ENCODE data around the gene SMAD3.

The SMAD3 gene

DNA sequence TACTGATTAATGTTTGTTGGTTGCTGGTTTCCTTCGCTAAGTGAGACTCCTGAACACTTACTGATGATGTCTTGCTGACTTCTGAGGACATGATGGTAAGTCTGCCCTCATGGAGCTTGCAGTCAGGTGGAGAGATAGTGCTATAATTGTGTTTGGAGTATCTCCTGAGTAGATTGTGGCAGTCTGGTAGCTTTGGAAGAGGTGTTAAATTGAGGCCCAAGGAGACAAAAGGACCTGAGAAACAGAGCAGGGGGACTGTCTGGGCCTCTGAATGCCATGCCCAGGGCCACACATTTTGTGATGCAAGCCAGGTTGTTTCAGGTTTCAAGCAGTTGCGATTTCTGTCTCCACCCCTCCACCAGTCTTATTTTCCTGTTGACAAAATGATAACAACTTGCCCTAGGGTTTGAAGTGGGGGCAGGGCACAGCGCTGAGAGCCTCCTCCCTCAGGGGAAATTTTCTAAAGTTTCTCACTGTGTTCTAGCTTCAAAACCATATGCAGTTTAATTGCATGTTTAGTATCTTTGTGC lies 16.7 kb downstream of the SMAD3 start:
- DNase-seq = no peak

DNA sequence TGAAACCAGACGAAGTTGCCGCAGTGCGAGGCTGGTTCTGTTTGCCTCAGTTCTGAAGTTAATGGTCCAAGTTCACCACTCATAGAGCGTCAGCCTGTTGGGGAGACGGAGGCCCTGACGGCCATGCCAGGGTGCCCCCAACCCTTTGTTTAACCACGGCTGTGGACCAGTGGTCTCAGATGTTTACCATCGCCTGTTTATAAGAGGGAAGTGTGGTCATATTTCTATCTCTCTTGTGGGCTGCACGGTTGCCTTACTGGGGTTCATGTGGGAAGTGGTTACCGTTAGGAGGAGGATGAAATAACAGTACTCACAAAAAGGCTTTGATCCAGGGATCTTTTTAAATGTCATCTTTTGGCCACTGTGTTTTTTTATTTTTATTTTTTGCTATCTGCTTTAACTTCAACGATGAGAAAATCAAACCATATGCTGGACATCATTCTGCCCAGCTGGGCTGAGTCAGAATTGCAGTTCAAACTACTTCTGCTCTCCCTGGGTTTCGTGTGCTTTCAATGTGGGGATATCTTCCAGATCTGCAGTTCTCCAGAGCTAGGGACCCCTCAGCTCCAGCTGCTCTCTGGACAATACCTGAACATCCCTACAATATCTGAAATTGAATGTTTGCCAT lies 17.8 kb downstream of the SMAD3 start:
- peak; percentile 57 for DNase-seq

DNA sequence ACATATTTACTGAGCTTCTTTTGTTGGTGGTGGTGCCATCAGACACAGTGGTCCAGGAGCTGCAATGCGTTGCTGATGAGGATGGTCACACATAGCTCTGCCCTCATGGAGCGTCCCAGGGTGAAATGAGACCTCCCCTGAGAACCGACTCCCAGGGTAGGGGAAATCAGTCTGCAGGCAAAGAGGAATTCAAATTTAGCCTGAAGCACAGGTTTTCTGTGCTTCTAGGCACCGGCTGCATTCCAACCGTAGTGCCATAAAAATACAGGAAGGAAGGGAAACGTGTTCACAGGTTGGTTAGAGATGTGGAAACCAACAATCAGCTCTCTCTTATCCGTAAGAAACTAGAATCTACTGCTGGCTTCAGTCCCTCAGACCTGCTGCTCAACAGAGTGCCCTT lies 19.2 kb downstream of the SMAD3 start:
- DNase-seq = no peak

DNA sequence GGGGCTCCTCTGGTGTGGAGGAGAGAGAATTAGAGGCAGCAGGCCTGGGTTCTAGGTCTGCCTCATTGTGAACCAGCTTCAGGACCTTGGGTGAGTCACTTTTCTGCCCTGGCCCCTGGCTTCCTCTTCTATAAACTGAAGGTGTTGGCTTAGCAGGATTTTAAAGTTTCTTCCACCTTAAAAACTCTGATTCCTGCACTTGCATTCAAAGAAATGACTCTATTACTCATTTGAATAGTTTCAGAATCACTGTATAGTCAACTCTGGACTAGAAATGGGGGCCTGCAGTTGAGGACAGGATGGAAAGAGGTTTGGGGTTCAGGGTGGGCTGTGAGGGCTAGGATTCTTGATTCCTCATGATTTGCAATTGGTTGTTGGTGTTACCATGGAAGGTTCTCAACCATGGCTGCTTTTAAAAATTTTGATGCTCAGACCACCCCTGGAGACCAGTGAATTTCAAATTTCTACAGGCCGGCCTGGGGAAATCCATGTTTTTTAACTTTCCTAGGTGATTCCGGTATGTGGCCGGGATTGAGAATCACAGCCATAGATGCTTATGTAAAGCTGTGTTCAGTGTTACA lies 19.9 kb downstream of the SMAD3 start:
- DNase-seq = no peak

DNA sequence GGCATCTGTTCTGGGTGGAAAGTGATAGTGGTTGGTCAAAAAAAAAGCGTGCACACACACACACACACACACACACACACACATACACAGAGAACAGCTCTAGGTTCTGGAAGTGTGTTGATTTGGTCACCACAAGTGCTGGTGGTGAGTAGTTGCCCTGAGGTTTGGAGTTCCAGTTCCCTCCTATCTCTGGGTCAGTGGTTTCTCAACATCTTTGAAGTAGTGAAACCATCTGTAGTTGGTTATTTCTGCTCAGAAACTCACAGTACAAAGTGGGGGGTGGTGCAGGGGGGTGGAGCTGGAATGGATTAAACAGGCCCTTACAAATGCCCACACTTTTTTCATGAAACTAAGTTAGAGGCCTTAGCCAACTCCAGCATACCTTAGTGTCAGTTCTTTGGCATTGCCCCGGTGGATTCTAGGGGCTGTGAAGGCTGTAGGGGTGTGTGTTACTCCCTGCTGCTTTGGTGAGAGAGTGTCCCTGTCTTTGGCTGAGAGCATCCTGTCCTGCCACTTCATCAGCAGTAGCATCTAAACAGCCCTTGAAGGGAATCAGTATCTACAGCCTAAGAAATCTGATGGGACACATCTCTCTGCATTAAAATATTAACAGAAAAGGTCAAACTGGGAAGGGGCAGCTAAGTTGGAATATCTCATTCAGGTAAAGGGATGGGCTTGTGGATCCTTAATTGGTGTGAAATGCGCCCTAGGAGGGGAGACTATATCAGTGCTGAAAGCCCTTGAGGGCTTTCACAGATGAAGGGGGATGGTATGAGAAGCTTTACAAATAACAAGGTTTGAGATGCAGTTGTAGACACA lies 20.6 kb downstream of the SMAD3 start:
- DNase-seq = peak; percentile 95

DNA sequence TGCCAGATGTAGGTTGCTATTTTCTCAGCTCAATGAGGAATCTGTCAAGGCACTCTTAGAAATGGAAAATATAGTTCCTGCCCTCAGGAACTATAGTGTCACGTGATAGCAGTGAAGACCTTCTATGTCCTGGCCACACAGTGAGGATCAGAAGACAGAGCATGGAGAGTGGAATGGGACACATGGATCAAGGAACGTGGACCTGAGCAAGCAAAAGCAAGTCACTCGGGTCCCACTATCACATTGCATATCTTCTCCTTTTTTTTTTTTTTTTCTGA lies 21.2 kb downstream of the SMAD3 start:
- no peak for DNase-seq

DNA sequence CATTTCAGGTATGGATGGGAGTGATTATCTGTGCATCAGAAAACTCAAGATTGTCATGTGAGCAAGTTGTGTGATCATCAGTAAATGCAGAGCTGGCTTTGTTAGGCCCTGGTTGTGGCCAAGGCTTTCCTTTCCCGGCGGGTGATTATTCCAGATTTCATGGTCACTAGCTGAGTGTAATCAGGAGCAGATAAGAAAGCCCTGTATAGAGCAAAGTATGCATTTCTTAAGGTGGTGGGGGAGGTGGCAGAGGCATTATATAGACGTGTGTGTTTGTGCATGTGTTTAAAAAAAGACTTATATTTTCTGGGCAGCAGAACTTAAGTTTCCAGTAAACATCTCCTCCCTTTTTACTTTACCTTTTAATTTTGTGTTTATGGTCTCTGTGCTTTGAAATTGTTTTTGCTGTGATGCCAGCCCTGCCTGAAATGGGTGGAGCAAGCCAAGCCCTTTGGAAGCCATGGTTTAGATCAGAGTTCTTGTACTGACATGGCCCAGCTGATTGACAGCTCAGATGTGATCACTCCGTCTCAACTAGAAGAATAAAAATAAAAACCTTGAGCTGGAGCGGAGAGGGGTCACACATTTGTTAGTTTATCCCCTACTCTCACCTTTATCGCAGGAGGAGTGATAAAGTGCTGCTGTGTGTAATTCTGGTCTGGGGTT lies 22.2 kb downstream of the SMAD3 start:
- DNase-seq = no peak

DNA sequence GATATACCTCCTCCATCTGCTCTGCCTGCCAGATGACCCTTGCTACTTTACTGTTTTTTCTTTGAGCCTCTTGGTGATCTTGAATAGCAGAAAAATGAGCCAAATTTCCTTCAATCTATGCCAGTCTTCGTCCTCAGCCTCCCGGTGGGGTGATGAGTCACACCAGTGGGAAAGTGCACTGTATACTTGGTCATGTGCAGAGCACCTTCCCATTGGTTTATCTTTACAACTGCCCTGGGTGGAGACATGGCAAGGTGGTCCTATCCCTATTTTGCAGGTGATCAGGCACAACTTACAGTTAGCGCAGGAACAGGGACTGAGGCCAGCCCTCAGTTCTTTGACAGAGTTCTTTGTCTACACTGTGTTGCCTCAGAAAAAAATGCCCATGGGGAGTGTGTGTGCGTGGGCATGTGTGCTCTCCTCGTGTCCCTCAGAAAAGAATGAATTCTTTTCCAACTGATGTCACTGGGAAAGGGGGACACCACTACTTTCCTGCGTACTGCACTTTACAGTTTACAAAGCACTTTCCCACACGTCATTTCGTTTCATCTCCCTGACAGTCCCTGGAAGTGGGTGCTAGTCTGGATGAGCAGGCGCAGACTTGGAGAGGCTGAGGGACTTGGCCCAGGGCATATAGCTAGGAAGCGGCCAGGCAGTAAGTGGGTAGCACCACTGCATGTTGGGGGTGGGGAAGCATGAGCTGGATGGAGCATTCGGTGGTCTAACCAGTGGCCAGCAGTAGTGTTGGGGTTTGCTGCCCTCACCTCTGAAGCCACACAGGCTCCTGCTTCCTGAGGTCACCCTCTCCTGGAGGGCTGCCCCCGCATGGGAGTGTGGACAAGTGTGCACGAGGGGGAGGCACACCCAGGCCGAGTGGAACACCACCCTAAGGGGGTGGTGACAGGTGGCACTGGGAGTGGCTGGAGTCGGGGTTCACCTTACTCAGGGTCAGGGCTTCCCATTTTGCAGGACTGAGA lies 24.1 kb downstream of the SMAD3 start:
- no peak for DNase-seq

DNA sequence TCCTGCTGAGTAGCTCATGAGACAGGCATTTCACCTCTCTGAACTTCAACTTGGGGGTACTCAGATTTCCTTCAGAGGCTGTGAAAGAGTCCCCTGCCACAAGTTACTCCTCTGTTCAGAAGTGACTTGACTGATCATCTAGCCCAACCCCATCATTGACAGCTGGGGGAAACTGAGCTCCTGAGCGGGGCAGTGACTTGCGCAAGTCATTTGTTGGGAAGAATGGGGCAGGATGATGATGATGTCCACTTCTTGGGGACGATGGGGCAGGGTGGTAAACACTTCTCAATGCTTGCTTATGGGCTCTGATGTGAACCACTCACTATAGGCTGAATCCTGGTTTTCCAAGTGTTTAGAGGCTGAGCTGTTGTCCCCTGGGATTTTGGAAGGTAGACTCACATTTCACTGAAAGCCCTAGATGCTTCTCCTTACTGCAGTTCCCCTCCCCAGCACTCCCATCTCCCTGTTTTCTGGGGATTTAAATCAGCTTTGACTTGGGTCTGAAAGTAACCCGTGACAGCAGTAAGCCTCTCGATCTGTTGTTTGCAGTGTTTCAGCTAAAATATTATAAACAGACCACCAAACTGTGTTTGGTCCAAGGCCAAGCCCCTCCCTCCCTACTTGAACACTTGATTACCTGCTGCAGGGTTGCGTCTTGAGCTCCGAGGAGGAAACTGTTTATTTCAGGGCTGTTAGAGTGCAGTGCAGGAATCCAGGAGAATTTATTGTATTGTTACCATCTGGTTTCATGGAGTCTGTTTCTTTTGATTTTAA lies 25.1 kb downstream of the SMAD3 start:
- no peak for DNase-seq

DNA sequence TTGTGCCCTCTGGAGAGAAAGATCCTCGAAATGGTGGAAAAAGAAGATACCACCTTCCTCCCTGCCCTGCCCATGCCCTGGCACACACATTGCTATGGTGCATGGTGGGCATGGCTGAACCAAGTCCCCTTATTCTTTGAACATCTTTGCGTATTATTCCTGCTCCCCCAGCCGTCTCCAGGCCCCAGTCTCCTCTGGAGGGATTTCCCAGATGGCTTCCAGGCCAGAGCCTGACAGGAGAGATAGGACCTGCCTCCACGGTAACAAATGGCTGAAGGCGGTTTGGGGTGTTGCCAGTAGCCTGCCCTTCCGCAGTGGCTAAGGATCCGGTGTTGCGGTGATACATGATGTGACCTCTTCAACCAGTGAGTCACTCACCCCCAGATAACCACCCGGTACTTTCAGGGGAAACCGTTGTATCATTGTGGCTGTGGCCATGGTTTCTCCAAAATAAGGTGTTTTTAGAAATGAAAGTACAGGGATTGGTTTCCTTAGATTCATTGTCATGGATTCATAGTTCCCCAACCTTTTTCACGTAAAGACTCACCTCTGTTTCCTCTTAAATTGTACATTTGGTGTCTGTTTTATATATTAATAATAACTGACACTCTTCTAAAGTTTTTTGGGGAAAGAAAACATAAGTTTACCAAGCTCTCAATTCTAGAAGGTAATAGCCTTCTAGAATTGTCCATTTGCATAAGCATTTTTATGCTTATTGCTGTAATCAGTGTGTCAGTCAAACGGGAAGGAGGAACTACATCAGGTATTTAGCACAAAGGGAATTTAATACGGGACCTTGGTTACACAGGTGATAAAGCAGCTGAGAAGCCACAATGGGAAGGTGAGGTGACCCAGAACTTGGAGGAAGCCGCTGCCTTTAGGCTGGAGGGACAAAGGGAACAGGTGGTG lies 25.9 kb downstream of the SMAD3 start:
- DNase-seq = peak; percentile 90

DNA sequence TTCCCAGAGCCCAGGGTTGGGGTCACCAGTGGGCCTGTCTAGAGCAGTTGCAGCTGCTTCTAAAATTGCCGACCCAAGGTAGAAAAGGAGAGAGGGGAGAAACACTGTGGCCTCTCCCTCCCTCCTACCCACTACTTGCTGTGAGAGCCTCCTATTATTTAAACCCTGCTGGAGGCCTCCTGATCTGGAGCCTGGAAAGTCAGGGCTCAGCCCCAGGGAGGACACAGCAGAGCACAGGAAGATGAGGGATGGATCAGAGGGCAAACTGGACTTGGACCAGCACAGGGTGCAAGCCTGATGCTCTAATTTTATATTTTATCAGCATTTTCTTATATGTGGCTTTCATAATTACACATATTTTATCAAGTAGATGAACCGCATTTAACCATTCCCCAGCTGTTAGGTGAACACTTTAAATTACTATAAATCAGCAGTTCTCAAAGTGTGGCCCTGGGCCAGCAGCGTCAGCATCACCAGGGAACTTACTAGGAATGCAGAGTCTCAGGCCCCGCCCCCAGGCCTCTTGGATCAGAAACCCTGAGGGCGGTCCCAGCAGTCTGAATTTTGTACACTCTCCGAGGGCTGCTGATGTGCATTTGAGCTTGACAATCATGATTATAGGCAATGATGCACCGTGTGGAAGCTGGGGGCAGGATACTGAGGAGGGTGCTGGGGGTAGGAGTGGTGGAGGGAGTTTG lies 26.7 kb downstream of the SMAD3 start:
- DNase-seq = no peak

DNA sequence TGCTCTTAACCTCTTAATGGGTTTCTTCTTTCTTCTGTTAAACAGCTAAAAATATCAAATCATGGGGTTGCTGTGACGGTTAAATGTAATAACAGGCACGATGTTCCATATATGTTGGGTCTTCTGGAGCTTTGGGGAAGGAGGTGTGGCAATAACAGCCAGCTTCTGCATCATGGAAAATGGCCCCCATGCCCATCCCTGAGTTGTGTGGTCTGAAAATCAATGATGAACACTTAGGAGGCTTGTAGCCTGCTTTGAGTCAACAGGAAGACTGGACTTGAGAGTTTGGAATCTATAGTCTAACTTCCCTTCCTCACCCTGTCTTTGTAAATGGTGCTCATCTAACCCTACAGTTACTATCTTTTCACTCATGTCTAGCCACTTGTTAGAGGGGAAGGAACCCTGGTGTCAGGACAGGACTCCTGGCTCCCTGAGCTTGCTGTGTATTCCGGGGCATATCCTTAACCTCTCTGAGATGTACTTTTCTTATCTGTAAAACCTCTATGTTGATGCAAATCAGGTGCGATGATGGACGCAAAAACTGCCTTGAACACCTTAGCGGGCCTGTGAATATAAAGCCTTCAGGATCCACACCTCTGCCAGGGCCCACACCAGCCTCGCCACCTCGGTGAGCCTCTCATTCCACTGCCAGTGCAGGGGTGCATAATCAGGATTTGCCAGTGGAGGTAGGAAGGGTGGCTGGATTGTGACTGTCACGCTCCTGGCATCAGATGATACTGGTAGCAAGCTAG lies 27.5 kb downstream of the SMAD3 start:
- DNase-seq = no peak

DNA sequence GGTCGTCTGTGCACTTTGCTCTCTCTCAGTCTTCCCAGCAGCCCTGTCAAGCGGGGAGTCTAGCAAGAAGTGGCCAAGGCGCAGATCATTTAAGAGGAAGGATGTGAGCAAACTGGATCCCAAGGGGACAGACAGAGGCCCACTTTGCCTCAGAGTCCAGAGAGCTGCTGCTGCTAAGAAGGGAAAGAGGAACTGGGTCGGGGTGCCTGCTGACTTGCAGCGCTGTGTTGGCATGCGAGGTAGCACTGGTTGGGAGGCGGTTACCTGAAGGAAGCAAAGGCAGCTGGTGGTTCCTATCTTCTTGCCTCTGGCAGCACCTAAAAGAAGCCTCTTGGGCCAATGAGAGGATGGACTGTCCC lies 28.1 kb downstream of the SMAD3 start:
- DNase-seq = peak; percentile 80

DNA sequence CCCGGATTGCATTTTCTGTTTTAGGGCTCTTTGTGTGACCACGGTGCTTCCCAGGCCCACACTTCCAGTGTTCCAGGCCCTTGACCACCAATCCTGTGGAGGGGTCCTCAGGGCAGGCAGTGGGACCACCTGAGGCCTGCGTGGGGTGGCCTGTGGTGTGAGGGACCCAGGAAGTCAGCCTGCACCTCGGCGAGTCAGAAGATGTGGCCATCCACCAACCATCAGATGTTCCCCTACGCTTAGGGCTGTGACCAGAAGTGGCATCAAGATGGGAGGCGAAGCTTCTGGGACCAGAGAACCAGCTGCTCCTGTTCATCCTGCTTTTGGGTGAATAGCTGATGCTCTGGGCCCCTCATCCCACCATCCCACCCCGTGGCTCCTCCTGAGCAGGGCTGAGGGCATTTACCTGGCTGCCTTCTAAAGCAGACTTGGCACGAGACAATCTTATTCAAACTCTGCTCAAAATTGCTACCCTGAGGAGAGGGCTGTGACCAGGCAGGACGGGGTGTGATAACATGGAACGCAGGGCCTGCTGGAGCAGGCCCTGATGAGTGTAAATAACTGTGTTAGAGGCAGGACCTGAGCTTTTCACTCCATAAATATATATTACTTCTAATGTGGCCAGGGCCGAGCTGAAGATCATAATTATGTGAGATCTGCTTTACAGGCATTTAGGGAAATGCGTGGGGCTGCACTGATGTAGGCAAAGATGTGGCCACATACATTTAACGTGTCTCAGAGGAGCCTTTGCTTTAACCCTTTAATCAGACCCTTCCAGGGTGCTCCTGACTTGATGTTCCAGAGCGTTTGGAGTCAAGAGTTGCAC lies 28.8 kb downstream of the SMAD3 start:
- no peak for DNase-seq

DNA sequence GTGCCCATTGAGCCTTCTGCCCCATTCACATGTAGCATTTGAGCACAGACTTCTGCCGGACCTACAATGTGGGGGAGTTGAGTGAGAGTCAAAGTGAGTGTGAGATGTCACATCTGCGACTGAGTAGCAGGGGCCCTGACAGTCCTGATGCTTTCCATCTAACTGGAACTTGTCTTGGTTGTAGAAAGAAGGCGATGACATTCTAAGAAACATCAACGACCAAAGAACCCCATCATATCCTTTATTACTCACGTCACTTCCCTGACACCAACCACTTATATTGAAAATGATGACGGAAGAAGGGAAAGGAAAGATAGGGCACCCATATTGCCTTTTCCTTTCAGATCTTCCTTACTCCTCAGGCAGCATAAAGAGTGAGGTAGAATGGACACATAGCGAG lies 30.5 kb downstream of the SMAD3 start:
- no peak for DNase-seq

DNA sequence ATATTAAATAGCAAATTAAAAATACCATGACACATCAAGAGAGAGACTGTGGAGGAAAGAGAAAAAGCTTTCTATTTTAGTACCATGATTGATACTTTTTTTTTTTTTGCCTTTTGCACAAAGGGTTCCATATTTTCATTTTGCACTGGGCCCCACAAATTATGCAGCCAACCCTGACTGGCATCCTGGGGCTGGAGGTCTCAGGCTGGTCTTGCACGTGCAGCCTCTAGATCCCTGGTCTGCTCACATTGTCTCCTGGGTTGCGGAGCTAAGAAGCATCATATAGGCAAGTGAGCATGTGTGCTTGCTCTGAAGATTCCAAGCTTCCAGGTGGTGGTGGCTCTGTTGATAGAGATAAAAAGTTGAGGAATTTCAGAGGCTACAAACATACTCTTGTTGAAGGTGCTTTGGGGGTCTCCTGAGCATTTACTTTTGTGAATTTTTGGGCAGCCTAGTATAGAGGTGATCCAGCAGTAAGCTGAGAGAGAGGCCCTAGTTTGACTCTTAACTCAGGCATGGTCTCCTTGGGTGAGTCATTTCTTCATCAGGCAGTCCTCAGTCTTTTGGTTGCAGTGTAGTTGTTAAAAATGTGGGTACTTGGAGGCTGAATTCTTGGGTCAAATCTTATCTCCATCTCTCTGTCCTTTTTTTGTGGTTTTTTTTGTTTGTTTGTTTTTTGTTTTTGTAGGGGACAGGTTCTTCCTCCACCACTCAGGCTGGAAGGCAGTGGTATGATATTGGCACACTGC lies 31.3 kb downstream of the SMAD3 start:
- no peak for DNase-seq

DNA sequence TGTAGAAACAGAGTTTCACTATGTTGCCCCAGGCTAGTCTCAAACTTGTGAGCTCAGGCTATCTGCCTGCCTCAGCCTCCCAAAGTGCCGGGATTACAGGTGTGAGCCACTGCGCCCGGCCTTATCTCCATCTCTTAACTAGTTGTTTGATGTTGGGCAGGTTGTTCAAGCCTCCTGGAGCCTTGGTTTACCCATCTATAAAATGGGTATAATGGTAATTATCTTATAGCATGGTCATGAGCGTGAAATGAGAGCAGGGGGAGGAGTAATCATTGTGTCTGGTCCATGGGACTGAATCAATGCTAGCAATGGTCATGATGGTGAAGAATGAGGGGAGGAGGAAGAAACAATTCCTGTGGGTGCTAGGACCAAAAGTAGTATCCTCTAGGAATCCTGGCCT lies 32.0 kb downstream of the SMAD3 start:
- DNase-seq = no peak
